Superior temporal gyrus (tissue), 1 donor: Measurements from ENCODE around the gene PRIM2.
A peak's percentile ranks its signal among the peaks of the same experiment; 100 is the strongest.
"Not testable (repeated sequence)": the region's sequence is repeated elsewhere in the genome, so short reads cannot be mapped to it uniquely, and the experiment has no call there.

ENCODE experiments used
- DNase-seq: peaks from one replicate; pipeline ENCODE4 v3.0.0-alpha.2; 2016; ENCODE audit errors: extremely low spot score

PRIM2 gene, protein sequence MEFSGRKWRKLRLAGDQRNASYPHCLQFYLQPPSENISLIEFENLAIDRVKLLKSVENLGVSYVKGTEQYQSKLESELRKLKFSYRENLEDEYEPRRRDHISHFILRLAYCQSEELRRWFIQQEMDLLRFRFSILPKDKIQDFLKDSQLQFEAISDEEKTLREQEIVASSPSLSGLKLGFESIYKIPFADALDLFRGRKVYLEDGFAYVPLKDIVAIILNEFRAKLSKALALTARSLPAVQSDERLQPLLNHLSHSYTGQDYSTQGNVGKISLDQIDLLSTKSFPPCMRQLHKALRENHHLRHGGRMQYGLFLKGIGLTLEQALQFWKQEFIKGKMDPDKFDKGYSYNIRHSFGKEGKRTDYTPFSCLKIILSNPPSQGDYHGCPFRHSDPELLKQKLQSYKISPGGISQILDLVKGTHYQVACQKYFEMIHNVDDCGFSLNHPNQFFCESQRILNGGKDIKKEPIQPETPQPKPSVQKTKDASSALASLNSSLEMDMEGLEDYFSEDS

GRCh38 chr6:57317060-57317943 is at the start of gene PRIM2:
Gene PRIM2, plus strand, starts transcription at chr6:57317630. Its CDS starts 816 bp downstream, at chr6:57318446.
- DNase-seq = peak; percentile 94

GRCh38 chr6:57268294-57268640 is 49.2 kb upstream of the PRIM2 start:
- no peak for DNase-seq

DNA sequence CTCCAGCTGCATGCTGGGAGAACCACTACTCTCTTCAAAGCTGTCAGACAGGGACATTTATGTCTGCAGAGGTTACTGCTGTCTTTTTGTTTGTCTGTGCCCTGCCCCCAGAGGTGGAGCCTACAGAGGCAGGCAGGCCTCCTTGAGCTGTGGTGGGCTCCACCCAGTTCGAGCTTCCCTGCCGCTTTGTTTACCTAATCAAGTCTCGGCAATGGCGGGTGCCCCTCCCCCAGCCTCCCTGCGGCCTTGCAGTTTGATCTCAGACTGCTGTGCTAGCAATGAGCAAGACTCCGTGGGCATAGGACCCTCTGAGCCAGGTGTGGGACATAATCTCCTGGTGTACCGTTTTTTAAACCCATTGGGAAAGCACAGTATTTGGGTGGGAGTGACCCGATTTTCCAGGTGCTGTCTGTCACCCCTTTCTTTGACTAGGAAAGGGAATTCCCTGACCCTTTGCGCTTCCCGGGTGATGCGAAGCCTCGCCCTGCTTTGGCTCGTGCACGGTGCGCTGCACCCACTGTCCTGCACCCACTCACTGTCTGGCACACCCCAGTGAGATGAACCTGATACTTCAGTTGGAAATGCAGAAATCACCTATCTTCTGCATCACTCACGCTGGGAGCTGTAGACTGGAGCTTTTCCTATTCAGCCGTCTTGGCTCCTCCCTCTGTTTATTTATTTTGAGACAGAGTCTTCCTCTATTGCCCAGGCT is 43.2 kb upstream of the PRIM2 start:
- not testable (repeated sequence) for DNase-seq

DNA sequence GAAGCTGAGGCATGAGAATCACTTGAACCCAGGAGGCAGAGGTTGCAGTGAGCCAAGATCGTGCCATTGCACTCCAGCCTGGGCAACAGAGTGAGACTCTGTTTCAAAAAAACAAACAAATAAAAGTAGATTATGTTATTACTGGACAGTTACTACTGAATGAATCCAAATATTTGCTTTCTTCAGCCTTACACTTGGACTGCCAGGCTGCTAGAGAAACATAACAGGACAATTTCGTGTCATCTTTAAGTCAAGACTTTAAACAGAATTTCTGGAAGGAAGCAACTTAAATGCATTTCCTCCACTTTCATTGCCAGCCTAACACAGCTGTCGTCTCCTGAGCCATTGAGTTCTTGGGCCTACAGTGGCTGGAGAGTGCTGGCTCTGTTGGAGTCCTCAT is 42.0 kb upstream of the PRIM2 start:
- DNase-seq = no peak

GRCh38 chr6:57276946-57277345 is 40.5 kb upstream of the PRIM2 start:
- DNase-seq = no peak

DNA sequence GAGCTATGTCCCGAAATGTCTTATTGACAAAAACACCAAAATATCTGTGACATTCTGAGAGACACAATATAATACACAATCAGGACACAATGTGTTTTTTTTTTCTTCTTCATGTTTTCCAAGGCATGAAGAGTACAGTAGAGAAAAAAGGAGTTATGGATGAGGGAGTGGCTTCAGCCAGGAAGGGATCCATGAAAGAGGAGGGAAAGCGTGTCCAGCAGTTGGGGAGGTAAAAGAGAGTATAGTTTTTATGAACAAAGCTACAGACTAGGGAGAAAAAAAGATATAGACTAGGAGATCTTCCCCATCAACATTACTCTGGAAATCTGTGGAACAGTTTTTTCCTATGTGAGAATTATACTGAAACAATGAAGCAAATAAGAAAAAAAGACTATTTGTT is 38.9 kb upstream of the PRIM2 start:
- DNase-seq = no peak

- no peak for DNase-seq
These were observed 38.4 kb upstream of the PRIM2 start for GRCh38 chr6:57279013-57279412.

- DNase-seq = no peak
These were observed 34.3 kb upstream of the PRIM2 start for GRCh38 chr6:57283106-57283505.

- no peak for DNase-seq
These were observed 33.4 kb upstream of the PRIM2 start for GRCh38 chr6:57283911-57284455.

DNA sequence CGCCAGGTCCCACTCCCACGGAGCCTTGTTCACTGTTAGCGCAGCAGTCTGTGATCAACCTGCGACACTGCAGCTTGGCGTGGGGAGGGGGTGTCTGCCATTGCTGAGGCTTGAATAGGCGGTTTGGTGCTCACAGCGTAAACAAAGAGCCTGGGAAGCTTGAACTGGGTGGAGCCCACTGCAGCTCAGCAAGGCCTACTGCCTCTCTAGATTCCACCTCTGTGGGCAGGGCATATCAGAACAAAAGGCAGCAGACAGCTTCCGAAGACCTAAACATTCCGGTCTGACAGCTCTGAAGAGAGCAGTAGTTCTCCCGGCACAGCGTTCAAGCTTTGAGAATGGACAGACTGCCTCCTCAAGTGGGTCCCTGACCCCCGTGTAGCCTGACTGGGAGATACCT is 29.3 kb upstream of the PRIM2 start:
- DNase-seq = not testable (repeated sequence)

GRCh38 chr6:57293472-57293871 is 24.0 kb upstream of the PRIM2 start:
- DNase-seq = not testable (repeated sequence)

DNA sequence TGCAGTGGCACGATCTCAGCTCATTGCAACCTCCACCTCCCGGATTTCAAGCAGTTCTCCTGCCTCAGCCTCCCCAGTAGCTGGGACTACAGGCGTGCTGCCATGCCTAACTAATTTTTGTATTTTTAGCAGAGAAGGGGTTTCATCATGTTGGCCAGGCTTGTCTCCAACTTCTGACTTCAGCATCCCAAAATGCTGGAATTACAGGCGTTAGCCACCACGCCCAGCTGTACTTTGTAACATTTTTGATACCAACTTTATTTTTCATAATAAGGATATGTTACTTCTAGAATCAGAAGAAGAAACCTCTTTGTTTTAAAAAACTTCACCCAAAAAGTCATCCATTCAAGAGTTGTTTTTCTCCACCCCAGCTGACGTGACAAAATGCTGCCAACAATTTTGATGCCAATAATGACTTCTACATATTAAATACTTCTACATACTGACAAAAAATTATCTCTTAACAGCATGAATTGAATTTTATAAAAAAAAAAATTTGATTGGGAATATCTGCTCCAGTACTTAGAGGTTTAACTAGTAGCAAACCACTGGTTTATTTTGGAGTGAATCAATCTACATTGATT is 22.5 kb upstream of the PRIM2 start:
- no peak for DNase-seq

DNA sequence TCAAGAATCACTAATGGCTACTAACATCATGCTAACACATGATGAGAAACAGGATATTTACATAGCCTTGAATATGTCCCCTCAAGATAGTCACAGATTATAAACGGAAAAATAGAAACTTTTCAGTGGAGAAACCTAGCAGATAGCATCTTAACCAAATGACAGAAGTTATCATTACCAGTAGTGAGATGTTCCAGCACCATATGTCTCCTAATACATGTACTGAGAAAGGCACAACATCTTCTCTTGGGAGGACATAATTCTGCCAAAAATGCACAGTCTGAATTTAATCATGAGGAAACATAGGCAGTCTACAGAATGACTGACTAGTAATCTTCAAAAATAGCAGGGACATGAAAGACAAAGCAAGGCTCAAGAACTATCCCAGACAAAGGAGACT is 19.9 kb upstream of the PRIM2 start:
- peak; percentile 25 for DNase-seq

DNA sequence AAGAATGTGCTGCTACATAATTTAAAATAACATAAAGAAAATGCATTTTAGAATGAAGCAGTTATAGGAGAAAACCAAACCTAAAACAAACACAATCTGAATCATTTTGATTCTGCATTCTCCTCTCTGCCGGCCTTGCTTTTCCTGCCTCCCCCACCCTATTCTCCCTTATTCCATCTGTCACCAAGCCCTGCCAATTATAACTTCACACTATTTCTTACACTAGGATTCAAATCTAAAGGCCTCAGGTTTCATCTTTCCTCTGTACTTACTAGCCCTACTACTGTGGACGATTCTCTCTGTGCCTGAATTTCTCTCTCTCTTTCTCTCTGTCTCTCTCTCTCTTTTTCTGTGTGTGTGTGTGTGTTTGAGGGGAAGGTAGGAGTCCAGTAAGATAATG is 18.7 kb upstream of the PRIM2 start:
- peak; percentile 12 for DNase-seq

DNA sequence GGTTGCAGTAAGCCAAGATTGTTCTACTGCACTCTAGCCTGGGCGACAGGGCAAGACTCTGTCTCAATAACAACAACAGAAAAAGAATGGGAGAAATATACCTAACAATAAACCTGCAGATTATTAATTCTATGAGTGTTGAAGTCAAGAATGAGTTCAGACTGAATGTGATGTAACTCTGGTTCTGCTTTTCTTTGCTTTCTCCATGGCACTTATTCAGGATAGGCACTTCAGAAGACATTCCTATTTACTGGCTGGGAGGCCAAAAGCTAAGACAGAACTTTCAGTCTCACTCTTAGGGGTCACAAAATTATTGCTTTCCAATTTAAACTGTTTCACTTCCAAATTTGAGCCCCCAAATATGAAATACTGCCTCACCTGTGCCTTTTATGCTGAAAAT is 15.7 kb upstream of the PRIM2 start:
- DNase-seq = no peak

- DNase-seq = no peak
These were observed 15.0 kb upstream of the PRIM2 start for GRCh38 chr6:57302477-57302876.

GRCh38 chr6:57303931-57304681 is 13.3 kb upstream of the PRIM2 start:
- DNase-seq = no peak

DNA sequence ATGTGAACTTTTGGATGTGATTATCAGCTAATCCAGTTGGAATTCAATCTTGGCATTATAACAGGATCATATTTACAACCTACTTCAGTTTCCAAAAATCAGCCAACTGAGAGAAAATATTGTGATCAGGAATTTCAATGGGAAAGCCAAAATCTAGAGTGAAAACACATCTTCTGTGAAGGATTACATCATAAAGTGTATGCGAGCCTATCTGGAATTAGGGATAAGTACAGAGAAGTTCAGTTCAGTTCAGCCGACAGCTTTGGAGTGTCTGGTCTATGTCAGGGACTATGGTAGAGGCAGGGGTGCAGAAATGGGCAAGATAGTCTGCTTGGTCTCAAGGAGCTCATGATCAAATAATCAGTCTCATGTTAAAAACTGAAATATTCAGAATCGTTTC is 12.3 kb upstream of the PRIM2 start:
- DNase-seq = no peak

DNA sequence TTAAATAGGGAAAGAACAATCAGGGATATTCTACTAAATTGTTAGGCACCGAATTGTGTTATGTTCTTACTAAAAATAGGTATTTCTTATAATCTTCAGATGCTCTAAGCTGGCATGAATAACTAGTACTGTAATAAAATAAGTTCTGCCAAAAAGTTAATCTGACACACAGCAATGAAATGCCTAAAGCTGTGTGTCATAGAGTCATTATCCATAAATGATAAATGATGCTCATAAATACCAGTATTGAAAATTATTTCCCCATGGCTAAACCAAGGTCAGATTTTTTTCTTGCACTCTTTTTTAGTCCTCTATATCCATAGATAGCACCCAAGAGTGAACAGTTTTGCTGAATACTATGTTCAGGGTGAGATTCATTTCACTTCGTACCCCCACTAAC is 11.7 kb upstream of the PRIM2 start:
- DNase-seq = no peak

DNA sequence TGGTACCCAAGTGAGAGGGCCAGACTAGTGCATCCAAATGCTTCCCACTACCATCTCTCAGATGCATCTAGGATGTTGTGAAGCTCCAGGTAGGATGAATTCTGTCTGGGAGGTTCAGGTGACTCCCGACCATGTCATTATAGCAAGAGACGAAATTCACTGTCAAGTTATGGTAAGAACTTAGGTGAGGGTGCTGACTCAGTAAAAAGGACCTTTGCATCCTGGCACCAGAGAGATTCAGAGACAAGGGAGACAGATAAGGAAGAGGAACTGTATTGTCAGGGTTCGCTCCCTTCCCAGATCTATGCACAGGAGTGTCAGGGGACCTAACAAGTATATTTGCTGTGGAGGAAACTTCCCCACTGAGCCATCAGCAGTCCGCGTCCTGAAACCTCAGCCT is 11.2 kb upstream of the PRIM2 start:
- DNase-seq = no peak

DNA sequence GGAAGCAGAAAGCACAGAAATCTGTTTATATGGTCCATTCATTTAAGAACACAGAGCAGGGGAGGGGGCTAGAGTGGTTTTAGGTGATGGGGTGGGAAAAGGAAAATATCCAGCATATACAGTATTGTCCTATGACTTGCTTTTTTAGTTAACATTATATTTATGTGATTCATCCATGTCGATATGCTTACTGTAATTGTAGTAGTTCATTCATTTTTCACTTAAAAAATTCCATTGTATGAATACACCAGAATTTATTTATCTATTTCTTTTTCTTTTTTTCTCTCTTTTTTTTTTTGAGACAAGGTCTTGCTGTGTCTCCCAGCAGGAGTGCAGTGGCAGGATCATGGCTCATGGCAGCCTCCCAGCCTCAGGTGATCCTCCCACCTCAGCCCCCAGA is 9.6 kb upstream of the PRIM2 start:
- DNase-seq = no peak
